Activated T-cell treated with anti-CD3 and anti-CD28 coated beads, Interleukin-2, amount 50 U/mL, for 4 hours (primary cell): ENCODE results near the gene FLNB. TPM values are rescaled to one million over a fixed set of nuclear protein-coding genes. Genes with fewer than 3 reads are reported as not detected.

Experiments used
- ATAC-seq, 2 donors: fragments of 200-7000 bp; cut with Tn5 transposase; one replicate each; pipeline ENCODE4 v1.10.0; 2021
- DNase-seq: peaks from one replicate; pipeline ENCODE4 v3.0.0-alpha.2; 2020
- H3K27me3 Mint-ChIP-seq: one replicate; pipeline ENCODE4 v1.8.0; 2021; ENCODE audit warnings: low read depth, mixed read lengths
- H3K36me3 Mint-ChIP-seq: one replicate; pipeline ENCODE4 v1.8.0; 2022; ENCODE audit warnings: mixed read lengths; ENCODE audit not compliant: insufficient read depth
- H3K4me1 Mint-ChIP-seq: one replicate; pipeline ENCODE4 v1.8.0; 2021; ENCODE audit warnings: low read depth, mixed read lengths
- H3K4me3 Mint-ChIP-seq: one replicate; pipeline ENCODE4 v1.8.0; 2021; ENCODE audit warnings: mild to moderate bottlenecking, moderate library complexity, mixed read lengths
- H3K9me3 Mint-ChIP-seq: one replicate; pipeline ENCODE4 v1.8.0; 2021; ENCODE audit warnings: mixed read lengths
- total RNA-seq, 3 donors: library from RNA; stranded (reverse); gene quantifications; one replicate each; pipeline ENCODE4 v1.2.1, GENCODE V29; 2021

FLNB gene
- total RNA-seq, 3 donors from 2014 or later = 16.4 to 23.4 (median 19.4) TPM

DNA sequence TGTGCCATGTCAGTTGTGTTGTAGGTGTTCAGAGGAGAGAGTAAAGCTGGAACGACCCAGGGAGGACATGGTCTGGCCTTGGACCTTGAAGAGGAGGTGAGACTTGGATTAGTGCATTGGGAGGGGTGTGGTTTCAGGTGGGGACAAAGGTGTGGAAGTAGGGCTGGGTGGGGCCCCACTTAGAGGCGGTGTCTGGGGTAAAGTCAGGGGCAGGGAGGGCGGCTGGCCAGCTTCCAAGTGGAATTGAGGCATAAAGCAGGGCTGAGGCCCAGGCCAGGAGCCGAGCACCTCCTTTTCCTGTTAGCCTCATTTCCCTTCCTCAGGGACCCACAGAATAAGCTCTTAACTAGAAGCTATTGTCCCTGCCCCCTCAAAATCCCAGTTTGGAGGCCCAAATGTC, 36.2 kb upstream of the FLNB start:
- DNase-seq (no peak), ATAC-seq (no peak)
- Mint-ChIP-seq H3K27me3 (no peaks in the 10 kb centered on the region), H3K36me3 (no peaks in the 10 kb centered on the region), H3K9me3 (no peaks in the 10 kb centered on the region), H3K4me3 (no peak overlapping the region), H3K4me1 (peaks cover 13% of the 10 kb centered on the region)

DNA sequence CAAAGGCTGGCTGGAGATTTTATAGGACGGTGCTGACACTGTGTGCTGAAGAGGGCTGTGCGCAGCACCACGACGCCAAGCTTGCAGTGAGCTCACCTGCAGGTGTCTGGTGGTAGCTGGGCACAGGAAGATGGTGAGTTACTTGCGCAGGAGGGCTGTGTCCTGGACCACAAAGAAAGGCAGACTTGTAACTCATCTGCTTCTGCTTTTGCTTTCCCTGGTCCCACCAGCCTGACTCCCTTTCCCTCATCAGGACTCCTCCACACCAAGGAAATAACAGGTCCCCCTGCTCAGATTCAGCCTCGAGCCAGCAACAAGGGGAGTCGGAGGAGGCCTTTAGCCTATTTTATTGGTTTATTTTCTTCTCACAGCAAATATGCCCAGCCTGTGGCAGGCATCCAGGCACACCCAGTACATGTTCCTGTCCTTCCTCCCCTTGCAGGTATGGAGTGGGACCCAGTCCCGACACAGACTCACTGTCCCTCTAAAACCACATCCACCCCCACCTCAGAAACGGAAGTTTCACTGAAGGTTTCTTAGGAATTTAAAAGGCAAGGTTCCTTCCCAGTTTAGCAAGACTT, 35.6 kb upstream of the FLNB start:
- no peak for DNase-seq
- H3K27me3 Mint-ChIP-seq = no peaks in the 10 kb centered on the region
- H3K36me3 Mint-ChIP-seq = no peaks in the 10 kb centered on the region
- H3K9me3 Mint-ChIP-seq = no peaks in the 10 kb centered on the region
- H3K4me1 Mint-ChIP-seq = peaks cover 7% of the 10 kb centered on the region
- no peak overlapping the region for H3K4me3 Mint-ChIP-seq
- no peak for ATAC-seq

DNA sequence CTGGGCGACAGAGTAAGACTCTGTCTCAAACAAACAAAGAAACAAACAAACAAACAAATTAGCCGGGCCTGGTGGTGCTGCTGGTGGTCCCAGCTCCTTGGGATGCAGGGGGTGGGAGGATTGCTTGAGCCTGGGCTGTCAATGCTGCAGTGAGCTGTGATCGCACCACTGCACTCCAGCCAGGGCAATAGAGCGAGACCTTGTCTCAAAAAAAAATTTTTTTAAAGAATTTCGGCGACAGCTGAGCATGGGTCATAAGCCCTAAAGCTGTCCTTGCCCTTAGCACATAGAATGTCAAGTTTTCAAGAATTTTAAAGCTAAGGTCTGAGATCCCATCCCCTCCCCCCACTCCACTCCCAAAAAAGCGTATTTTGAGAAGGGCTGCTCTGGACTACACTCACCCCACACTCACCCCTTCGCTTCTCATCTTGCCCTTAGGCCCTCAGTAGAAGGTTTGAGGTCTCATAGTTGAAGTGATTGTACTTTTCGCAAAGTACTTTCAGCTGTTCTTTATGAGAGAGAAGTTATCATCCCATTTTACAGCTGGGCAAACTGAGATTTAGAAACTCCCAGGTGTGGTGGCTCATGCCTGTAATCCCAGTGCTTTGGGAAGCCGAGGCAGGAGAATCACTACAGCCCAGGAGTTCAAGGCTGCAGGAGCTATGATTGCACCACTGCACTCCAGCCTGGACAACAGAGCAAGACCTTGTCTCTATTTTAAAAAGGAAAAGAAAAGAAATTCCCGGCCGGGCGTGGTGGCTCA, 34.3 kb upstream of the FLNB start:
- Mint-ChIP-seq H3K4me1 (peaks cover 1% of the 10 kb centered on the region), H3K27me3 (no peaks in the 10 kb centered on the region), H3K36me3 (no peaks in the 10 kb centered on the region), H3K4me3 (no peak overlapping the region), H3K9me3 (no peaks in the 10 kb centered on the region)
- no peak for ATAC-seq
- DNase-seq = no peak

DNA sequence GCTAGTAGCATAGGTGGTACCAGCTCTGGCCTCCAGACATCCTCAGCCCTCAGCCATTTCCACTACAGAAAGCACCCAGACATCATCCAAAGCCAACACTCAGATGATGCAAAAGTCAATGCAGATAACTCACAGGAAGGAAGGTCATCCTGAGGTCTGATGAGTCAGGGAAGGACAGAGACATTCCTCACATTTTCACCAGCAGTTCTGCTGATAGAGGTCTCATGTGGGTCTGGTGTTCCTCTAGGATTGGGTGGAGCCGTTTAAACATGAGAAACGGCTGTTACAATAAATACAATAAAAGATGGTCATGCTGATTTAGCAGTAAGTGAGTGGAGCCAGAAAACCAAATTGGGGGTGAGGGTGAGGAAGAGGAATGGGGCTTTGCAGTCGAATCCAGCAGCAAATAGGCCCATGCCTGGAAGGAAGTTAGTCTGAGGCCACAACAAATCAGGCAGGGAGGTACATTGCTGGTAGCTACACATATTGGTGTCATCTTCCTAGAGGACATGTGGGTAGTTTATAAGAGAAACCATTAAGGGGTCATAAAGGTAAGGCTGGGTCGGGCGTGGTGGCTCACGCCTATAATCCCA, 33.3 kb upstream of the FLNB start:
- Mint-ChIP-seq H3K9me3 (no peaks in the 10 kb centered on the region), H3K4me1 (peaks cover 1% of the 10 kb centered on the region), H3K36me3 (no peaks in the 10 kb centered on the region), H3K4me3 (no peak overlapping the region), H3K27me3 (no peaks in the 10 kb centered on the region)
- ATAC-seq (no peak), DNase-seq (no peak)

DNA sequence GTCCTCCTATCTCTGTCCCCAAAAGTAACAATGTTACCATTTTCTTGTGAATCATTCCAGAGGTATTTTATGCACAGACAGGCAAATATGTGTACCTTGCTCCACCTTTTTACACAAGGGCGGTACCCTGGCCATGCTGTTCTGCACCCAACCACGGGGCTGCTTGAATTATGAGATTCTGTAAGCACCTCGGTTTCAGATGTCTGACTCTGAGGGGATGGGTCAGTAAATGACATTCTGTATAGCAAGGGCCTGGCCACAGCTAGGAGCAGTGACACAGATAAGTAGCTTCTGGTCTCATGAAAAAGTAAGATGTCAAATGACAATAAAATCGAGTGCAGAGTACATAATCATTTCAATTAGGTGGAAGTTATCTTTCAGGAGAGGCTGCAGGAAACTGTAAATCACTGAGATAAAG, 30.4 kb upstream of the FLNB start:
- Mint-ChIP-seq H3K27me3 (no peaks in the 10 kb centered on the region), H3K4me1 (peaks cover 5% of the 10 kb centered on the region), H3K36me3 (no peaks in the 10 kb centered on the region), H3K4me3 (no peak overlapping the region), H3K9me3 (no peaks in the 10 kb centered on the region)
- ATAC-seq (no peak), DNase-seq (no peak)

DNA sequence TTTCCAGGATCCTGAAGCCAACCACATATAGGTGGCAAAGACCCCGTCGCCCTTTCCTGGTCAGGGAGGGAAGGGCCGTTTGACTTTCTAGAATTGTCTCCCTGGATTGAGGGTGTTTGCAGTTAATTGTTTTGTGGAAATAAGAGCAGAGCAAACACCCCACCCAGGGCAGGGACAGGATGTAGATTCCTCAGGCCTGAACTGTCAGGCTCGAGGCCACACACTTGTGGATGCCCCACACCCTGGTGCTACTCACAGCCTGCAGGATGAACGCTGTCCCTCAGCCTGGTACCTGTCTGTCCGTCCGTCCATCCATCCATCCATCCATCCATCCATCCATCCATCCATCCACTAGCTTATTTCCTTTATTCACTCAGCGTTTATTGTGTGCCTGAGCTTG, 29.9 kb upstream of the FLNB start:
- H3K9me3 Mint-ChIP-seq = no peaks in the 10 kb centered on the region
- peaks cover 9% of the 10 kb centered on the region for H3K4me1 Mint-ChIP-seq
- H3K36me3 Mint-ChIP-seq = no peaks in the 10 kb centered on the region
- H3K27me3 Mint-ChIP-seq = no peaks in the 10 kb centered on the region
- H3K4me3 Mint-ChIP-seq = no peak overlapping the region
- DNase-seq (no peak), ATAC-seq (no peak)

DNA sequence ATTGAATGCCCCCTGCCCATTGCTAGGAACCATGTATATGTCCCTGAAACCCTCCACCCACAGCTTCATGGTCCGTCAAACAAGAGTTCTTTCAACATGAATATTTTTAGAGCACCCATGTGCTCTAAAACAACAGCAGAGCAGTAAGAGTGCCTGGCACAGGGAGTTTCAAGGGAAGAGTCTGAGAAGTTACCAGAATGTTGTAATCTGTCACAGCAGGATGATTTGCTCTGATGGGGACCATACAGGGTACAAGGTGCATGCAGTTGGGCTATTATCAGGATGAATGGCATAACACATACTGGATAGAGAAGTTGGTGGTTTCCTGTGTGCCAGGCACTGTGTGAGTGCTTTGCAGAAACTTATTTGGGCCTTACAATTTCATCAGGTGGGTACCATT, 27.8 kb upstream of the FLNB start:
- DNase-seq (no peak), ATAC-seq (no peak)
- no peaks in the 10 kb centered on the region for H3K9me3 Mint-ChIP-seq
- H3K36me3 Mint-ChIP-seq = no peaks in the 10 kb centered on the region
- H3K4me1 Mint-ChIP-seq = peaks cover 21% of the 10 kb centered on the region
- H3K27me3 Mint-ChIP-seq = no peaks in the 10 kb centered on the region
- H3K4me3 Mint-ChIP-seq = no peak overlapping the region

DNA sequence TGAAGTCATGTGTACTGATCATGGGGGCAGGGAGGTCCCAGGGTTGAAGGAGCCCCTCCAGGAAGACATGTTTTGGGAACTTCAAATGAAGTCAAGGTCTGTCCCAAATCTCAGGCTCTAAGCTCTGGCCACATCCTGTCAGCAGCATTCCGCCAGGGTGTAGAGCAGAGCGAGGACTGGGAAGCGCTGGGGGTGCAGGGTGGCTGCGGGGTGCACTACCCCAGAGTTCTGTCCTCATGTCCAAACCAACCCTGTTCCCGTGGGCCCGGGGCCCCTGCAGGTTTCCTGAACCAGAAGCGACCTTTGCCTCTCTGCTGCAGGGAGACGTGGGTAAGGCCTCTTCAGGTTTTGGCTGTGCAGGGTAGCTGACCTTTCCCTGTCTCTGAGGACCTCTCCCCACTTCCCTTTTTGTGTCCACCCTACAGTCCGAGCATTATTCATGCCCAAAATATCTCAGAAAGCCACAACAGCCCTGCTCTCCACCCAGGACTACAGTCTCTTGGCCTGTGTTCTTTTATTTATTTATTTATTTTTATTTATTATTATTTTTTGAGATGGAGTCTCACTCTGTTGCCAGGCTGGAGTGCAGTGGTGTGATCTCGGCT, 26.6 kb upstream of the FLNB start:
- ATAC-seq (no peak), DNase-seq (no peak)
- no peak overlapping the region for H3K4me3 Mint-ChIP-seq
- no peaks in the 10 kb centered on the region for H3K36me3 Mint-ChIP-seq
- peaks cover 21% of the 10 kb centered on the region for H3K4me1 Mint-ChIP-seq
- no peaks in the 10 kb centered on the region for H3K27me3 Mint-ChIP-seq
- no peaks in the 10 kb centered on the region for H3K9me3 Mint-ChIP-seq

DNA sequence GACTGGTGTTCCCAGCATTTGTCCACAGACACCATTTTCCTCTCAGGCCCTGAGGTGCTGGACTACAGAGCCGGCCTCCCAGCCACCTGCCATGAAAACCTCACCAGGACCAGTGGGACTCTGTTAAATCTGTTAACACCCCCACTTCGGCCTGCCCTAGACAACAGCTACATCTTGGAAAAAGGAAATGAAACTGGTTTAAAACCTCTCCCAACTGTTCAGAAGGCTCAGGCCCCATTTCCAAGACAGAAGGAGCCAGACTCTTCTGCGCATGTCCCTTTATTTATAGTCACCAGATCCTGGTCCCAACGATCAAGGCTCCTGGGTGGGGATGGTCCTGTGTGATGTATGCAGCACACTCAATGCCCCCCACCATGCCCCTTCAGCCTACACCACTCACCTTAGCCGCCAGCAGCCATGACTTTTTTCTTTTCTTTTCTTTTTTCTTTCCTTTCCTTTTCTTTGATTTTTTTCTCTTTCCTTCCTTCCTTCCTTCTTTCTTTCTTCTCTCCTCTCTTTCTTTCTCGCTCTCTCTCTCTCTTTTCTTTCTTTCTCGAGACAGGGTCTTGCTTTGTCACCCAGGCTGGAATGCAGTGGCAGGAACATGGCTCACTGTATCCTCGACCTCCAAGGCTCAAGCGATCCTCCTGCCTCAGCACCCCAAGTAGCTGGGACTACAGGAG, 25.5 kb upstream of the FLNB start:
- DNase-seq (no peak), ATAC-seq (no peak)

DNA sequence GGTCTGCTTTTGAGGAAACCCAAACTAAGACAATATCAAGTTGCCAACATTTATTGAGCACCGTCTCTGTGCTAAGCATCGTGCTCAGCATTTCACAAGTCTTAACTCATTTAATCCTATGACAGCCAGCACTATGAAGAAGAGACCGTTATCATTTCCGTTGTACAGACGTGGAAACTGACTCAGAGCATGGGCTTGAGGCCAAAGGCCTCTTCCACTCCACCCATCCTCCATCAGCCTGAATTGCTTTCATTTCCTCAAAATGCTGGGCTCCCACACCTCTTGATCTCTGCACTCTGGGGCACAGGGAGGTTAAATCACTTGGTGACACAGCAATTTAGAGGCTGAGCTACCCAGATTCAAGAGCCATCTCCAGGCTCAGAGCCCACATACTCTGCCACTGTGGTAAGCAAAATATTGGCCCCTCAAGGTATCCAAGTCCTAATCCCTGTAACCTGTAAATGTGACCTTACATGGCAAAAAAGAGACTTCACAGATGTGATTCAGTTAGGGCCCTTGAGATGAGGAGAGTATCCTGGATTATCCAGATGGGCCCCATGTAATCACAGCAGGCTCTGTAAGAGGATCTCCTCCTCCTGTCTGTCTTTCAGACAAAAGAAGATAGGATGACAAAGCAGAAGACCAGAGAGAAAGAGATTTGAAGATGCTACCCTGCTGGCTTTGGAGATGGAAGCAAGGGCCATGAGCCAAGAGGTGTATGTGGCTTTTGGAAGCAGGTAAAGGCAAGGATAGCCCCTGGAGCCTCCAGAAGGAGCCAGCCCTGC, 24.3 kb upstream of the FLNB start:
- no peaks in the 10 kb centered on the region for H3K9me3 Mint-ChIP-seq
- no peaks in the 10 kb centered on the region for H3K36me3 Mint-ChIP-seq
- H3K4me3 Mint-ChIP-seq = no peak overlapping the region

More for the DNA sequence above, 25.5 kb upstream of the FLNB start:
- Mint-ChIP-seq H3K4me3 (no peak overlapping the region), H3K4me1 (peaks cover 21% of the 10 kb centered on the region), H3K27me3 (no peaks in the 10 kb centered on the region), H3K36me3 (no peaks in the 10 kb centered on the region), H3K9me3 (no peaks in the 10 kb centered on the region)

DNA sequence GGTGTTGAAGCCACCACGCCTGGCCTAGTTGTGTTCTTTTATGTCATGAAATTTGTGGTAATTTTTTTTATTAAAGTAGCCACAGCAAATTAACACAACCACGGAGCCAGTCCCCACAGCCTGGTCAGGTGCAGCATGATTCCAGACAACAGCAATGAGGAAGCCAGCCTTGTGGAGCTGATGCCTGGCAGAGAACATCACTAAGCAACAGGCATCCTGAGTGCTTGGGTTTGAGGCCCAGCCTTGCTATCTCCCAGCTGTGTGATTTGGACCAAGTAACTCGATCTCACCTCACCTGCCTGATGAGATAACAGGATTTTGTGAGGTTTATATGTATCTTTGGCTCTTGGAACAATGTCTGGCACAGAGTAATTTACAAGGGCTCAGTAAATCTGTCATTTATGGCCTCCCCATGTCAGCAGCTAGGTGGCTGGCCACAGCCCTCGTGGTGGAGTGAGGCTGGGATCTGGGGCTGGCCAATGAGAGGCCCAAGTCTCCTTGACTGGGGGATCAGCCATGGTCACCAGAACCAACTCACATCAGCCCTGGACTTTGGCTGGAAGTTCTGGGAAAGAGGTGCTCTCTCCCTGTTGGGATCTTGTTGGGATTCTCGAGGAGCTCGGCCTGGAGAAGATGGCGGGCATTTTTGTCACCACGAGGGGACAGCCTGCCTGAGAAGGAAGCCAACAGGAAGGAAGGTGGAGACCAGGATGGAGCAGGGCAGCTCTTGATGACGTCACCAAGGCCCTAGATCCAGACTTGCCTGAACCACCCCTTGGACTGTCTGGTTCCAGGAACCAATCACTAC, 22.8 kb upstream of the FLNB start:
- no peak for ATAC-seq

More for the DNA sequence above, 24.3 kb upstream of the FLNB start:
- peak; percentile 12 for DNase-seq
- H3K4me1 Mint-ChIP-seq = peaks cover 21% of the 10 kb centered on the region
- ATAC-seq = peak; percentile 94 to 97
- H3K27me3 Mint-ChIP-seq = no peaks in the 10 kb centered on the region

DNA sequence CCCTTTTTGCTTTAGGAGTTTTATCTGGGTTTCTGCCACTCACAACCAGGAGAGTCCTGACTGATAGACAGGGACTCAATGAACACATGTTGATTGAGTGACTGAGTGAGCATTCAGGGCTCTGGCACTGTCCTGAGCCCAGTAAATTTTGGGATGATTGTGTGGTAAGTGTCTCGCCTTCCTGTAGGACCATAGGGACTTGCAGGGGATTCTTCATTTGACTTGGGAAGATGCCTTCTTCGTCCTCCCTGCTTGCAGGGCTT, 22.3 kb upstream of the FLNB start:
- Mint-ChIP-seq H3K4me1 (peaks cover 21% of the 10 kb centered on the region), H3K4me3 (no peak overlapping the region), H3K27me3 (no peaks in the 10 kb centered on the region), H3K36me3 (no peaks in the 10 kb centered on the region), H3K9me3 (no peaks in the 10 kb centered on the region)
- no peak for ATAC-seq
- no peak for DNase-seq

More for the DNA sequence above, 22.8 kb upstream of the FLNB start:
- no peak for DNase-seq
- Mint-ChIP-seq H3K4me3 (no peak overlapping the region), H3K36me3 (no peaks in the 10 kb centered on the region), H3K27me3 (no peaks in the 10 kb centered on the region), H3K4me1 (peaks cover 21% of the 10 kb centered on the region), H3K9me3 (no peaks in the 10 kb centered on the region)

DNA sequence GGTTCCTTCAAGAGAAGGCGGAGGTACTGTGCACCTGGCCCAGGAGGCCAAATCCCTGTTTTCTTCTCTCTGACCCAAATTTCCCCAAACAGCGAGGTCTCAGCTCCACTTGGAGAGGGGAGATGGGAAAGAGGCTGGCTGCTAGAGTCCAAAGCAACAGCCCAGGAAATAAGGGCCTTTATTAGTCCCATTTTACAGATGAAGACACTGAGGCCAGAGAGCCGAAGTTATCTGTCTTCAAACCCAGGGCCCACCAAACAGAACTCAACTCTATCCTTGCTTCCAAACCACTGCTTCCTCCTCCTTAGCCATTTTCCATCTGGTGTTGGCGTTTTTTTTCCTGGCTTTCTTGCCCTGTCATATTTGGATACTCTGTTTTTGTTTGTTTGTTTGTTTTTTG, 22.0 kb upstream of the FLNB start:
- Mint-ChIP-seq H3K9me3 (no peaks in the 10 kb centered on the region), H3K27me3 (no peaks in the 10 kb centered on the region), H3K4me1 (peaks cover 21% of the 10 kb centered on the region), H3K36me3 (no peaks in the 10 kb centered on the region), H3K4me3 (no peak overlapping the region)
- DNase-seq = no peak
- no peak for ATAC-seq
